Stimulated activated CD4-positive, alpha-beta T cell treated with anti-CD3 and anti-CD28 coated beads, Interleukin-15, amount 100 ng/mL, for 24 hours (primary cell): ENCODE data around the gene TYMP.

Experiments
- DNase-seq: peaks from one replicate; pipeline ENCODE4 v3.0.0-alpha.2; 2020

The TYMP gene

GRCh38 chr22:50562523-50563412 is 33.0 kb upstream of the TYMP start, which contains the start of gene SYCE3:
TSS of gene SYCE3 (minus strand) at chr22:50562919. CDS start at chr22:50556405, 6,514 bp downstream.
- peak; percentile 99 for DNase-seq

GRCh38 chr22:50561401-50562358 is 31.9 kb upstream of the TYMP start:
- DNase-seq: no peak

GRCh38 chr22:50560034-50560433 is 30.2 kb upstream of the TYMP start:
- DNase-seq: no peak

GRCh38 chr22:50556703-50557102 is 26.9 kb upstream of the TYMP start:
- DNase-seq: no peak

GRCh38 chr22:50553310-50553709 is 23.5 kb upstream of the TYMP start:
- DNase-seq: no peak

GRCh38 chr22:50551160-50551752 is 21.4 kb upstream of the TYMP start:
- DNase-seq: no peak

GRCh38 chr22:50550395-50550794 is 20.6 kb upstream of the TYMP start:
- DNase-seq: no peak

GRCh38 chr22:50548921-50549790 is 19.3 kb upstream of the TYMP start:
- DNase-seq: no peak

GRCh38 chr22:50548040-50548920 is 18.5 kb upstream of the TYMP start:
- DNase-seq: peak; percentile 71

- no peak for DNase-seq
Observed at GRCh38 chr22:50547263-50547985, 17.6 kb upstream of the TYMP start.

GRCh38 chr22:50546326-50547262 is 16.8 kb upstream of the TYMP start:
- DNase-seq: no peak

- DNase-seq: peak; percentile 41
Observed at GRCh38 chr22:50545522-50546325, 15.9 kb upstream of the TYMP start, which contains the start of gene KLHDC7B. TSS of gene KLHDC7B (plus strand) at chr22:50545899. CDS start at chr22:50546244, 345 bp downstream.

- DNase-seq: peak; percentile 42
Observed at GRCh38 chr22:50544746-50545253, 15.0 kb upstream of the TYMP start.

GRCh38 chr22:50544078-50544745 is 14.4 kb upstream of the TYMP start:
- DNase-seq: peak; percentile 90

GRCh38 chr22:50542416-50542927 is 12.7 kb upstream of the TYMP start:
- peak; percentile 64 for DNase-seq

- DNase-seq: peak; percentile 50
Observed at GRCh38 chr22:50541667-50542026, 11.8 kb upstream of the TYMP start.

GRCh38 chr22:50540381-50540780 is 10.6 kb upstream of the TYMP start:
- no peak for DNase-seq
